WERI-Rb-1 (cell line): ENCODE results near the gene RELCH.
"Not testable (repeated sequence)": the region's sequence is repeated elsewhere in the genome, so short reads cannot be mapped to it uniquely, and the experiment has no call there.

Experiments
- DNase-seq: peaks from one replicate; pipeline ENCODE4 v3.0.0-alpha.2; 2020
- H3K27ac ChIP-seq: fragments of 250-450 bp; sonication (Bioruptor Pico); 2 replicates; pipeline ENCODE4 v1.5.1; 2020; ENCODE audit warnings: mild to moderate bottlenecking, moderate library complexity
- H3K27me3 ChIP-seq: fragments of 250-450 bp; sonication (Bioruptor Pico); 2 replicates; pipeline ENCODE4 v1.5.1; 2021; ENCODE audit warnings: mild to moderate bottlenecking, low read depth, moderate library complexity; ENCODE audit not compliant: insufficient read depth, severe bottlenecking
- H3K36me3 ChIP-seq: fragments of 250-450 bp; sonication (Bioruptor Pico); 2 replicates; pipeline ENCODE4 v1.5.1; 2020; ENCODE audit warnings: mild to moderate bottlenecking, moderate library complexity
- H3K4me3 ChIP-seq: 2 replicates; pipeline ENCODE4 v1.5.1; 2011; ENCODE audit warnings: low read depth, mild to moderate bottlenecking, control low read depth, low read length
- H3K9me3 ChIP-seq: fragments of 250-450 bp; sonication (Bioruptor Pico); 2 replicates; pipeline ENCODE4 v1.5.1; 2021; ENCODE audit warnings: mild to moderate bottlenecking, moderate library complexity; ENCODE audit not compliant: severe bottlenecking
- CTCF ChIP-seq: IDR thresholded peaks from 2 replicates; pipeline ENCODE4 v1.5.1; 2011; ENCODE audit warnings: low read depth, mild to moderate bottlenecking, control low read depth, inconsistent platforms, low read length

The RELCH gene

GRCh38 chr18:62152844-62153243 is 34.2 kb upstream of the RELCH start:
- Histone ChIP-seq H3K36me3 (peaks cover 3% of the 10 kb centered on the region), H3K4me3 (no peak overlapping the region), H3K9me3 (no peaks in the 10 kb centered on the region), H3K27ac (no peak overlapping the region), H3K27me3 (no peaks in the 10 kb centered on the region)
- TF ChIP-seq CTCF, result no peak
- DNase-seq, result no peak

GRCh38 chr18:62157843-62158242 is 29.2 kb upstream of the RELCH start:
- no peak overlapping the region for H3K4me3 ChIP-seq
- TF ChIP-seq CTCF, result no peak
- no peaks in the 10 kb centered on the region for H3K27me3 ChIP-seq
- H3K9me3 ChIP-seq, result no peaks in the 10 kb centered on the region
- H3K27ac ChIP-seq, result no peak overlapping the region
- DNase-seq, result no peak
- peaks cover 7% of the 10 kb centered on the region for H3K36me3 ChIP-seq

GRCh38 chr18:62164310-62164709 is 22.7 kb upstream of the RELCH start:
- no peak for TF ChIP-seq CTCF
- DNase-seq, result no peak
- Histone ChIP-seq H3K27me3 (no peaks in the 10 kb centered on the region), H3K27ac (no peak overlapping the region), H3K36me3 (peaks cover 3% of the 10 kb centered on the region; the same call in 1 of the 2 replicates), H3K9me3 (no peaks in the 10 kb centered on the region), H3K4me3 (no peak overlapping the region)

- Histone ChIP-seq H3K27ac (no peak overlapping the region), H3K9me3 (no peaks in the 10 kb centered on the region), H3K36me3 (peaks cover 3% of the 10 kb centered on the region; the same call in 1 of the 2 replicates), H3K4me3 (no peak overlapping the region), H3K27me3 (no peaks in the 10 kb centered on the region)
- no peak for DNase-seq
- TF ChIP-seq CTCF, result no peak
Measured at GRCh38 chr18:62164855-62165487, 22.1 kb upstream of the RELCH start.

- Histone ChIP-seq H3K36me3 (peaks cover 3% of the 10 kb centered on the region; the same call in 1 of the 2 replicates), H3K4me3 (no peak overlapping the region), H3K27me3 (no peaks in the 10 kb centered on the region), H3K9me3 (no peaks in the 10 kb centered on the region), H3K27ac (no peak overlapping the region)
- TF ChIP-seq CTCF, result no peak
- DNase-seq, result no peak
Measured at GRCh38 chr18:62165583-62165982, 21.5 kb upstream of the RELCH start.

GRCh38 chr18:62166524-62166923 is 20.5 kb upstream of the RELCH start:
- H3K4me3 ChIP-seq, H3K9me3 ChIP-seq, H3K27ac ChIP-seq, H3K36me3 ChIP-seq, H3K27me3 ChIP-seq, DNase-seq: not testable (repeated sequence)
